Measurements from ENCODE around the gene ATG9B.
A peak's percentile ranks its signal among the peaks of the same experiment; 100 is the strongest.

The ATG9B gene

GRCh38 chr7:150974468-150975391, 49.6 kb downstream of the ATG9B start (continued):
- TF ChIP-seq ZNF580 (tag by site-specific recombination; IDR thresholded peaks at IDR 0.05), result 0 out of 2 replicates have a peak, but pooled peaks have one; percentile 21
- peak; percentile 46; the same call in 1 of the 2 replicates for TF ChIP-seq ZNF610 (tag by site-specific recombination; IDR thresholded peaks at IDR 0.05; ENCODE audit: borderline replicate concordance)
- peak; percentile 79 for TF ChIP-seq ZBTB8A (tag by site-specific recombination; IDR thresholded peaks at IDR 0.05)
- TF ChIP-seq ZNF555 (tag by site-specific recombination; conservative IDR thresholded peaks at IDR 0.05), result no peak
- TF ChIP-seq ZBTB10 (tag by site-specific recombination; IDR thresholded peaks at IDR 0.05), result peak; percentile 73; the same call in 1 of the 2 replicates
- no peak for TF ChIP-seq ZNF626 (tag by site-specific recombination; IDR thresholded peaks at IDR 0.05)
- no peak for TF ChIP-seq REPIN1 (tag by site-specific recombination; IDR thresholded peaks at IDR 0.05; ENCODE audit: low read depth)
- no peak for TF ChIP-seq ZNF221 (tag by site-specific recombination; IDR thresholded peaks at IDR 0.05; ENCODE audit: borderline replicate concordance)
- TF ChIP-seq ZNF777 (tag by site-specific recombination; IDR thresholded peaks at IDR 0.05; ENCODE audit: borderline replicate concordance), result peak; percentile 61; the same call in 1 of the 2 replicates
- TF ChIP-seq ZNF335 (tag by site-specific recombination; conservative IDR thresholded peaks at IDR 0.05), result peak; percentile 63; the same call in 1 of the 2 replicates
- TF ChIP-seq ZNF404 (tag by site-specific recombination; IDR thresholded peaks at IDR 0.05), result no peak
- TF ChIP-seq GLI2 (tag by site-specific recombination; IDR thresholded peaks at IDR 0.05; ENCODE audit: borderline replicate concordance, low read depth), result no peak
- peak; percentile 59; the same call in 1 of the 2 replicates for TF ChIP-seq ZNF24 (tag by site-specific recombination; IDR thresholded peaks at IDR 0.05)
- TF ChIP-seq, protein P1, sequence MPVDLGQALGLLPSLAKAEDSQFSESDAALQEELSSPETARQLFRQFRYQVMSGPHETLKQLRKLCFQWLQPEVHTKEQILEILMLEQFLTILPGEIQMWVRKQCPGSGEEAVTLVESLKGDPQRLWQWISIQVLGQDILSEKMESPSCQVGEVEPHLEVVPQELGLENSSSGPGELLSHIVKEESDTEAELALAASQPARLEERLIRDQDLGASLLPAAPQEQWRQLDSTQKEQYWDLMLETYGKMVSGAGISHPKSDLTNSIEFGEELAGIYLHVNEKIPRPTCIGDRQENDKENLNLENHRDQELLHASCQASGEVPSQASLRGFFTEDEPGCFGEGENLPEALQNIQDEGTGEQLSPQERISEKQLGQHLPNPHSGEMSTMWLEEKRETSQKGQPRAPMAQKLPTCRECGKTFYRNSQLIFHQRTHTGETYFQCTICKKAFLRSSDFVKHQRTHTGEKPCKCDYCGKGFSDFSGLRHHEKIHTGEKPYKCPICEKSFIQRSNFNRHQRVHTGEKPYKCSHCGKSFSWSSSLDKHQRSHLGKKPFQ (tag by site-specific recombination; IDR thresholded peaks at IDR 0.05), result no peak
- TF ChIP-seq ZNF274 (IDR thresholded peaks at IDR 0.05; ENCODE audit: low read length), result no peak
- TF ChIP-seq ZNF274 (tag by site-specific recombination; IDR thresholded peaks at IDR 0.05; ENCODE audit: borderline replicate concordance), result no peak
- TF ChIP-seq, protein P2, sequence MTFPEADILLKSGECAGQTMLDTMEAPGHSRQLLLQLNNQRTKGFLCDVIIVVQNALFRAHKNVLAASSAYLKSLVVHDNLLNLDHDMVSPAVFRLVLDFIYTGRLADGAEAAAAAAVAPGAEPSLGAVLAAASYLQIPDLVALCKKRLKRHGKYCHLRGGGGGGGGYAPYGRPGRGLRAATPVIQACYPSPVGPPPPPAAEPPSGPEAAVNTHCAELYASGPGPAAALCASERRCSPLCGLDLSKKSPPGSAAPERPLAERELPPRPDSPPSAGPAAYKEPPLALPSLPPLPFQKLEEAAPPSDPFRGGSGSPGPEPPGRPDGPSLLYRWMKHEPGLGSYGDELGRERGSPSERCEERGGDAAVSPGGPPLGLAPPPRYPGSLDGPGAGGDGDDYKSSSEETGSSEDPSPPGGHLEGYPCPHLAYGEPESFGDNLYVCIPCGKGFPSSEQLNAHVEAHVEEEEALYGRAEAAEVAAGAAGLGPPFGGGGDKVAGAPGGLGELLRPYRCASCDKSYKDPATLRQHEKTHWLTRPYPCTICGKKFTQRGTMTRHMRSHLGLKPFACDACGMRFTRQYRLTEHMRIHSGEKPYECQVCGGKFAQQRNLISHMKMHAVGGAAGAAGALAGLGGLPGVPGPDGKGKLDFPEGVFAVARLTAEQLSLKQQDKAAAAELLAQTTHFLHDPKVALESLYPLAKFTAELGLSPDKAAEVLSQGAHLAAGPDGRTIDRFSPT (tag by site-specific recombination; IDR thresholded peaks at IDR 0.05), result 0 out of 2 replicates have a peak, but pooled peaks have one; percentile 20
- peak; percentile 24; the same call in 1 of the 2 replicates for TF ChIP-seq ZNF843 (tag by site-specific recombination; IDR thresholded peaks at IDR 0.05)
- TF ChIP-seq TRIM28 (IDR thresholded peaks at IDR 0.05; ENCODE audit: borderline replicate concordance, low read length), result no peak
- TF ChIP-seq, protein P3, sequence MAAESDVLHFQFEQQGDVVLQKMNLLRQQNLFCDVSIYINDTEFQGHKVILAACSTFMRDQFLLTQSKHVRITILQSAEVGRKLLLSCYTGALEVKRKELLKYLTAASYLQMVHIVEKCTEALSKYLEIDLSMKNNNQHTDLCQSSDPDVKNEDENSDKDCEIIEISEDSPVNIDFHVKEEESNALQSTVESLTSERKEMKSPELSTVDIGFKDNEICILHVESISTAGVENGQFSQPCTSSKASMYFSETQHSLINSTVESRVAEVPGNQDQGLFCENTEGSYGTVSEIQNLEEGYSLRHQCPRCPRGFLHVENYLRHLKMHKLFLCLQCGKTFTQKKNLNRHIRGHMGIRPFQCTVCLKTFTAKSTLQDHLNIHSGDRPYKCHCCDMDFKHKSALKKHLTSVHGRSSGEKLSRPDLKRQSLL (tag by site-specific recombination; IDR thresholded peaks at IDR 0.05), result no peak
- TF ChIP-seq KLF7 (tag by site-specific recombination; IDR thresholded peaks at IDR 0.05; ENCODE audit: borderline replicate concordance), result no peak
- TF ChIP-seq KLF1 (tag by site-specific recombination; IDR thresholded peaks at IDR 0.05), result peak; percentile 51
- 0 out of 2 replicates have a peak, but pooled peaks have one; percentile 61 for TF ChIP-seq IKZF3 (tag by site-specific recombination; IDR thresholded peaks at IDR 0.05)
- peak; percentile 73 for TF ChIP-seq KLF9 (tag by site-specific recombination; IDR thresholded peaks at IDR 0.05; ENCODE audit: low read depth)
- TF ChIP-seq ZNF600 (tag by site-specific recombination; IDR thresholded peaks at IDR 0.05), result no peak; the same call in 1 of the 2 replicates
- TF ChIP-seq ZNF157 (tag by site-specific recombination; IDR thresholded peaks at IDR 0.05), result no peak
- TF ChIP-seq ZNF366 (tag by site-specific recombination; conservative IDR thresholded peaks at IDR 0.05), result 0 out of 2 replicates have a peak, but pooled peaks have one; percentile 15
- peak; percentile 28; the same call in 1 of the 2 replicates for TF ChIP-seq KLF17 (tag by site-specific recombination; IDR thresholded peaks at IDR 0.05)
- peak; percentile 27; the same call in 1 of the 2 replicates for TF ChIP-seq GLIS1 (tag by site-specific recombination; IDR thresholded peaks at IDR 0.05)
- TF ChIP-seq ZNF530 (tag by site-specific recombination; IDR thresholded peaks at IDR 0.05; ENCODE audit: low read depth), result no peak

Measured in HEK293 (cell line).